K562 (cell line): ENCODE results near the gene SKP2.

ENCODE experiments used
- TARDBP ChIP-seq: fragments of 450-650 bp; IDR thresholded peaks from 2 replicates; pipeline ENCODE4 v1.6.1; 2016
- ZNF780A ChIP-seq: fragments of 250-450 bp; sonication (Bioruptor Pico); IDR thresholded peaks from 2 replicates; pipeline ENCODE4 v1.5.0; 2021; ENCODE audit warnings: mild to moderate bottlenecking
- TF ChIP-seq, protein P1 (sequence below), 3 experiments: IDR thresholded peaks in 2 of 3; conservative IDR thresholded peaks in 1 of 3; 2 replicates each; pipeline ENCODE4 v1.5.1; 2011 to 2012; ENCODE audit warnings: low read length in 3 of 3, mild to moderate bottlenecking in 3 of 3, control low read depth in 2 of 3, improper control_type of control experiment in 1 of 3, inconsistent platforms in 1 of 3, low read depth in 1 of 3, mixed read lengths in 1 of 3, moderate library complexity in 1 of 3; ENCODE audit not compliant: insufficient read depth in 2 of 3

DNA sequence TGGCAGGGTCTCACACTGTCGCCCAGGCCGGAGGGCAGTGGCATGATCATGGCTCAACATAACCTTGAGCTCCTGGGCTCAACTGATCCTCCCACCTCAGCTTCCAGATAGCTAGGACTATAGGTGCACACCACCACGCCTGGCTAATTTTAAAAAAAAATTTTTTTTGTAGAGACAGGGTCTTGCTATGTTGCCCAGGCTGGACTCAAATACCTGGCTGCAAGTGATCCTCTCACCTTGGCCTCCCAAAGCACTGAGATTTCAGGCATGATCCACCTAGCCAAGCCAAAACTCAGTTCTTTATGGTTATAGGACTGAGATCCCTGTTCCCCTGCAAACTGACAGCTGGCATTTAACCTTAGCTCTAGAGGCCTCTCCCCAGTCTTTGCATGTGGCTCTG lies 5.5 kb upstream of the SKP2 start:
- TF ChIP-seq ZNF780A (CRISPR knock-in tag), result no peak
- TF ChIP-seq TARDBP, result no peak
- TF ChIP-seq, protein P1, sequence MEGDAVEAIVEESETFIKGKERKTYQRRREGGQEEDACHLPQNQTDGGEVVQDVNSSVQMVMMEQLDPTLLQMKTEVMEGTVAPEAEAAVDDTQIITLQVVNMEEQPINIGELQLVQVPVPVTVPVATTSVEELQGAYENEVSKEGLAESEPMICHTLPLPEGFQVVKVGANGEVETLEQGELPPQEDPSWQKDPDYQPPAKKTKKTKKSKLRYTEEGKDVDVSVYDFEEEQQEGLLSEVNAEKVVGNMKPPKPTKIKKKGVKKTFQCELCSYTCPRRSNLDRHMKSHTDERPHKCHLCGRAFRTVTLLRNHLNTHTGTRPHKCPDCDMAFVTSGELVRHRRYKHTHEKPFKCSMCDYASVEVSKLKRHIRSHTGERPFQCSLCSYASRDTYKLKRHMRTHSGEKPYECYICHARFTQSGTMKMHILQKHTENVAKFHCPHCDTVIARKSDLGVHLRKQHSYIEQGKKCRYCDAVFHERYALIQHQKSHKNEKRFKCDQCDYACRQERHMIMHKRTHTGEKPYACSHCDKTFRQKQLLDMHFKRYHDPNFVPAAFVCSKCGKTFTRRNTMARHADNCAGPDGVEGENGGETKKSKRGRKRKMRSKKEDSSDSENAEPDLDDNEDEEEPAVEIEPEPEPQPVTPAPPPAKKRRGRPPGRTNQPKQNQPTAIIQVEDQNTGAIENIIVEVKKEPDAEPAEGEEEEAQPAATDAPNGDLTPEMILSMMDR (IDR thresholded peaks at IDR 0.05 in 2 of 3, conservative IDR thresholded peaks at IDR 0.05 in 1 of 3; ENCODE audit: insufficient read depth in 2 of 3, low read depth in 1 of 3, low read length in 3 of 3), result no peak
